ENCODE measurements around the gene PLXNA1.

- no peak for TF ChIP-seq POLR2AphosphoS5 (IDR thresholded peaks at IDR 0.05; ENCODE audit: low read depth)
- TF ChIP-seq EZH2 (IDR thresholded peaks at IDR 0.05; ENCODE audit: low read depth, unreplicated experiment) = no peak
- TF ChIP-seq CTCF (conservative IDR thresholded peaks at IDR 0.05; ENCODE audit: low read depth in 2 of 2) = no peak
Observed at GRCh38 chr3:127027811-127028548, 45.1 kb downstream of the PLXNA1 start.

All from GM23338 (cell line).